BJ (cell line): Measurements from ENCODE around the gene NNAT. TPM values are rescaled to one million over a fixed set of nuclear protein-coding genes. Genes with fewer than 3 reads are reported as not detected.

Source experiments
- CTCF ChIA-PET: fragments of 350-600 bp; formaldehyde crosslinking; extraction: SDS; loops from one replicate; lab custom pipeline; 2021; ENCODE audit warnings: antibody characterized with exemption, inconsistent platforms; lab: Yijun Ruan, JAX
- POLR2A ChIA-PET: fragments of 300-600 bp; sonication (Branson Sonifier 250); formaldehyde crosslinking; extraction: SDS; loops from one replicate; lab custom pipeline; 2021; ENCODE audit warnings: antibody characterized with exemption; lab: Charles Lee
- DNase-seq: peaks from one replicate; pipeline ENCODE4 v3.0.0-alpha.2; 2011; ENCODE audit warnings: low read depth
- H3K27me3 ChIP-seq: 2 replicates; pipeline ENCODE4 v1.6.0; 2011; ENCODE audit warnings: low read length; ENCODE audit not compliant: control insufficient read depth, insufficient read depth
- H3K36me3 ChIP-seq: 2 replicates; pipeline ENCODE4 v1.5.1; 2011; ENCODE audit warnings: low read length; ENCODE audit not compliant: control insufficient read depth, insufficient read depth
- H3K4me3 ChIP-seq: 2 replicates; pipeline ENCODE4 v1.5.1; 2011; ENCODE audit warnings: low read depth, mild to moderate bottlenecking, control low read depth, low read length
- CTCF ChIP-seq: IDR thresholded peaks from 2 replicates; pipeline ENCODE4 v1.5.1; 2011; ENCODE audit warnings: low read depth, mild to moderate bottlenecking, control low read depth, inconsistent platforms, low read length, moderate library complexity; ENCODE audit not compliant: insufficient read depth
- polyA plus RNA-seq: library from polyadenylated mRNA; depleted of rRNA; stranded (reverse); fragments of >200 nt; gene quantifications from 2 replicates; pipeline ENCODE4 v1.2.3, GENCODE V29; 2011

The NNAT gene
- polyA plus RNA-seq, 1 experiment, result not detected

- Histone ChIP-seq H3K4me3 (no peak overlapping the region), H3K36me3 (peaks cover 9% of the 10 kb centered on the region), H3K27me3 (no peaks in the 10 kb centered on the region)
- POLR2A ChIA-PET, result no interaction called here
- DNase-seq, result no peak
- CTCF ChIA-PET, result no interaction called here
- no peak for TF ChIP-seq CTCF
Observed at GRCh38 chr20:37518606-37519507, 2.2 kb upstream of the NNAT start.

- no peak for TF ChIP-seq CTCF
- Histone ChIP-seq H3K36me3 (peaks cover 2% of the 10 kb centered on the region; the same call in 1 of the 2 replicates), H3K27me3 (no peaks in the 10 kb centered on the region), H3K4me3 (no peak overlapping the region)
- CTCF ChIA-PET, result no interaction called here
- POLR2A ChIA-PET, result no interaction called here
- no peak for DNase-seq
Observed at GRCh38 chr20:37519508-37520418, 1.3 kb upstream of the NNAT start.

- ChIA-PET CTCF (no interaction called here), POLR2A (no interaction called here)
- Histone ChIP-seq H3K36me3 (no peaks in the 10 kb centered on the region; the same call in 1 of the 2 replicates), H3K27me3 (no peaks in the 10 kb centered on the region), H3K4me3 (no peak overlapping the region)
- DNase-seq, result no peak
- TF ChIP-seq CTCF, result no peak
Observed at GRCh38 chr20:37520419-37520955, 563 bp upstream of the NNAT start.

- ChIA-PET CTCF (interaction anchor here (1.2 to 1.3 kb wide), 2 partner anchors 11 to 327 kb away, joined by 3 to 4 read pairs; no protein-coding TSS in a partner anchor), POLR2A (no interaction called here)
- Histone ChIP-seq H3K4me3 (no peak overlapping the region), H3K27me3 (no peaks in the 10 kb centered on the region), H3K36me3 (no peaks in the 10 kb centered on the region; the same call in 1 of the 2 replicates)
- no peak for TF ChIP-seq CTCF
- DNase-seq, result no peak
Observed at GRCh38 chr20:37522260-37523011, 1.4 kb downstream of the NNAT start.
